Skeletal muscle cell (primary cell): ENCODE results near the gene LRP8.

Source experiments
- DNase-seq: peaks from one replicate; pipeline ENCODE4 v3.0.0-alpha.2; 2010; ENCODE audit warnings: low read depth
- H3K4me3 ChIP-seq: 2 replicates; pipeline ENCODE4 v1.5.1; 2011; ENCODE audit warnings: low read depth, mild to moderate bottlenecking, control low read depth, low read length, moderate library complexity

LRP8 gene

GRCh38 chr1:53311702-53312305 lies 16.1 kb downstream of the LRP8 start:
- DNase-seq = no peak
- H3K4me3 ChIP-seq = no peak overlapping the region

GRCh38 chr1:53310847-53311681 lies 16.8 kb downstream of the LRP8 start:
- no peak for DNase-seq
- H3K4me3 ChIP-seq = no peak overlapping the region

- H3K4me3 ChIP-seq = no peak overlapping the region
Measured at GRCh38 chr1:53309802-53310201, 18.1 kb downstream of the LRP8 start.

GRCh38 chr1:53308506-53308905 lies 19.4 kb downstream of the LRP8 start:
- DNase-seq = no peak
- no peak overlapping the region for H3K4me3 ChIP-seq

More at GRCh38 chr1:53309802-53310201, 18.1 kb downstream of the LRP8 start:
- DNase-seq = no peak

- DNase-seq = no peak
- no peak overlapping the region for H3K4me3 ChIP-seq
Measured at GRCh38 chr1:53307037-53307436, 20.8 kb downstream of the LRP8 start.

GRCh38 chr1:53306168-53306567 lies 21.7 kb downstream of the LRP8 start:
- DNase-seq = no peak
- no peak overlapping the region for H3K4me3 ChIP-seq

- H3K4me3 ChIP-seq = no peak overlapping the region
- no peak for DNase-seq
Measured at GRCh38 chr1:53305650-53306049, 22.2 kb downstream of the LRP8 start.

- H3K4me3 ChIP-seq = no peak overlapping the region
Measured at GRCh38 chr1:53304527-53304926, 23.3 kb downstream of the LRP8 start.

GRCh38 chr1:53303726-53304515 lies 23.9 kb downstream of the LRP8 start:
- no peak overlapping the region for H3K4me3 ChIP-seq
- no peak for DNase-seq

More at GRCh38 chr1:53304527-53304926, 23.3 kb downstream of the LRP8 start:
- DNase-seq = no peak

GRCh38 chr1:53303243-53303642 lies 24.6 kb downstream of the LRP8 start:
- DNase-seq = no peak
- no peak overlapping the region for H3K4me3 ChIP-seq

- DNase-seq = no peak
Measured at GRCh38 chr1:53299233-53299632, 28.6 kb downstream of the LRP8 start.

GRCh38 chr1:53298045-53298637 lies 29.7 kb downstream of the LRP8 start:
- no peak overlapping the region for H3K4me3 ChIP-seq
- DNase-seq = no peak

More at GRCh38 chr1:53299233-53299632, 28.6 kb downstream of the LRP8 start:
- no peak overlapping the region for H3K4me3 ChIP-seq

GRCh38 chr1:53297195-53297594 lies 30.7 kb downstream of the LRP8 start:
- no peak overlapping the region for H3K4me3 ChIP-seq
- no peak for DNase-seq

- H3K4me3 ChIP-seq = no peak overlapping the region
- DNase-seq = no peak
Measured at GRCh38 chr1:53296117-53296749, 31.6 kb downstream of the LRP8 start.

- H3K4me3 ChIP-seq = no peak overlapping the region
- DNase-seq = no peak
Measured at GRCh38 chr1:53295726-53296116, 32.1 kb downstream of the LRP8 start.

- DNase-seq = no peak
- no peak overlapping the region for H3K4me3 ChIP-seq
Measured at GRCh38 chr1:53295295-53295694, 32.6 kb downstream of the LRP8 start.

- H3K4me3 ChIP-seq = no peak overlapping the region
- peak; percentile 46 for DNase-seq
Measured at GRCh38 chr1:53294567-53294966, 33.3 kb downstream of the LRP8 start.

GRCh38 chr1:53294061-53294460 lies 33.8 kb downstream of the LRP8 start:
- H3K4me3 ChIP-seq = no peak overlapping the region
- DNase-seq = no peak

GRCh38 chr1:53293123-53293522 lies 34.7 kb downstream of the LRP8 start:
- no peak overlapping the region for H3K4me3 ChIP-seq
- no peak for DNase-seq
